ENCODE results near the gene ST3GAL4.

ST3GAL4 gene

DNA sequence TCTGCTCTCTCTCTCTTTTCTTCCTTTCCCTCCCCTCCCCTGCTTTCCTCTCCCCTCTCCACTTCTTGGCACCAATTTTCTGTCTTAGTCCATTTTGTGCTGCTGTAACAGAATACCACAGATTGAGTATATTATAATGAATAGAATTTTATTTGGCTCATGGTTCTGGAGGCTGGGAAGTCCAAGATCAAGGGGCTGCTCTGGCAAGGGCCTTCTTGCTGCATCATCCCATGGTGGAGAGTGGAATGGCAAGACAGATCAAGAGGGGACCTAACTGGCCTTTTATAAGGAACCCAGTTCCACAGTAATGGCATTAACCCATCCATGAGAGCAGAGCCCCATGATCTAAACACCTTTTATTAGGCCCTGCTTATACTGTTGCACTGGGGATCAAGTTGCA is 44.5 kb downstream of the ST3GAL4 start:
- DNase-seq: no peak
- no peaks in the 10 kb centered on the region for H3K4me1 Mint-ChIP-seq
- H3K27ac Mint-ChIP-seq: no peak overlapping the region
- peaks cover 8 to 13% of the 10 kb centered on the region in 2 donors for H3K27me3 Mint-ChIP-seq
- ATAC-seq (replicated peaks): no peak
- H3K36me3 Mint-ChIP-seq: peaks cover 0 to 2% of the 10 kb centered on the region in 2 donors
- H3K4me3 Mint-ChIP-seq: no peak overlapping the region
- H3K9me3 Mint-ChIP-seq: peaks cover 0 to 3% of the 10 kb centered on the region in 2 donors

DNA sequence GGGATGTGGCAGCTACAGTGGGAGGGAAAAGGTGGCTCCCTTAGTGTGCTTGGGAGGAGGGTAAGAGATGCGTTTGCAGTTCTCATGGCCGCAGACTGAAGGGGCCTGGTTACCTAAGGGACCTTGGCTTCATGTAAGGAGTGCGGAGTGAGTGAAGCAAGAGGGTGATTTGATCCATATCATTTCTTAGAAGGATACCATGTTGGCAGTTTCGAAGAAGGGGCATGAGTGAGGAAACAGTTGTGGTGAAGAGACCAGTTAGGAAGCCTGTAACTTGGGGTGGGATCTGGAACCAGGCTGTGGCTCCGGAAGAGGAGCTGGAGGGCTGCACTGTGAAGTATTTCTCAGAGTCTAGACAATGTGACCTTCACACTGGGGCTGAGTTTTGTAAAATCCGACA is 45.0 kb downstream of the ST3GAL4 start:
- ATAC-seq (replicated peaks): no peak
- Mint-ChIP-seq H3K27ac (no peak overlapping the region), H3K27me3 (peaks cover 8 to 13% of the 10 kb centered on the region in 2 donors), H3K9me3 (peaks cover 0 to 3% of the 10 kb centered on the region in 2 donors), H3K4me1 (no peaks in the 10 kb centered on the region), H3K4me3 (no peak overlapping the region), H3K36me3 (peaks cover 0 to 2% of the 10 kb centered on the region in 2 donors)
- DNase-seq: no peak

DNA sequence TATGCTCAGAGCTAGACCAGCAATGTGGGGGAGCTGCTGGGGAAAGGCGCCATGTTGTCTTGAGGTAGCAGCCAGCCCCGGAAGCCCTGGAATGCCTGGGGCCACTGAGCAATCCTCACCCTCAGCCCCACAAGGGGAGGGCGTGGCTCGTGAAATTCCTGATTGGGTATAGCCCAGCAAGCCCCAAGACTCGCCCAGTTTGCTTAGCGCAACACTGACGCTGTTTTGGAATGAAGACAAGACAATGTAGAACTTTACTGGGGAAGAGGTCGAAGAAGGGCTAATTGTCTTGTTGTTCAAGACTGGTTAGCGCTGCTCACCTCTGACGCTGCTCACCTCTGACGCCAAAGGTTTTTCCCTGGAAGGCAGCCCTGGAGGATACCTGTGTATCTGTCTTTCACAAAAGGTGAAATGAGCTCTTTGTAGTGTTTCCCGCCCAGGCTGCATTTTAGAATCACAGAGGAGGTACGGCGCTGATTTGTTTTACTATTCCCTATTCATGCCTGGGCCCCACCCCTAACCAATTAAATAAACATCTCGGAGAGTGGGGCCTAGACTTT is 47.6 kb downstream of the ST3GAL4 start:
- peaks cover 0 to 3% of the 10 kb centered on the region in 2 donors for H3K9me3 Mint-ChIP-seq
- H3K27ac Mint-ChIP-seq: no peak overlapping the region
- H3K4me1 Mint-ChIP-seq: no peaks in the 10 kb centered on the region
- H3K4me3 Mint-ChIP-seq: no peak overlapping the region
- peaks cover 8 to 13% of the 10 kb centered on the region in 2 donors for H3K27me3 Mint-ChIP-seq
- DNase-seq (no peak), ATAC-seq (replicated peaks) (no peak)
- H3K36me3 Mint-ChIP-seq: peaks cover 0 to 2% of the 10 kb centered on the region in 2 donors

DNA sequence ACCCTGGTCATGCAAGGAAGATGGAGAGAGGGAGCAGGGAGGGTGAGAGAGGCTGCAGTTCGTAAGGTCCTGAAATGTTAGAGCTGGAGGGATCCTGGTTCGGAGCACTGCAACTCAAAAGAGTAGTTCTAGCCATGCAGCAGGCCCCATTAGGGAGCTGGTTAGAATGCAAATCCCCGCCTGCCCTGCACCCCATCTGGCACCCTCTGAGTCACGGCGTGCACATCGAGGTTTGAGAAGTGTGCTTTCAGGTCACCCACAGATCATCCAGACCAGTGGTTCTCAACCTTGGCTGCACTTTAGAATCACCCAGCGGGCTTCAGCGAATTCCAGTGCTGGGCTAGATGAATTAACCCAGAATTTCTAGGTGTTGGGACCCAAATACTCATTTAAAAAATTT is 48.2 kb downstream of the ST3GAL4 start:
- no peak overlapping the region for H3K27ac Mint-ChIP-seq
- H3K9me3 Mint-ChIP-seq: peaks cover 0 to 3% of the 10 kb centered on the region in 2 donors
- no peak overlapping the region for H3K4me3 Mint-ChIP-seq
- peaks cover 8 to 13% of the 10 kb centered on the region in 2 donors for H3K27me3 Mint-ChIP-seq
- H3K36me3 Mint-ChIP-seq: peaks cover 0 to 2% of the 10 kb centered on the region in 2 donors
- no peaks in the 10 kb centered on the region for H3K4me1 Mint-ChIP-seq
- DNase-seq: no peak
- peak; percentile 64 to 70 for ATAC-seq (replicated peaks)

DNA sequence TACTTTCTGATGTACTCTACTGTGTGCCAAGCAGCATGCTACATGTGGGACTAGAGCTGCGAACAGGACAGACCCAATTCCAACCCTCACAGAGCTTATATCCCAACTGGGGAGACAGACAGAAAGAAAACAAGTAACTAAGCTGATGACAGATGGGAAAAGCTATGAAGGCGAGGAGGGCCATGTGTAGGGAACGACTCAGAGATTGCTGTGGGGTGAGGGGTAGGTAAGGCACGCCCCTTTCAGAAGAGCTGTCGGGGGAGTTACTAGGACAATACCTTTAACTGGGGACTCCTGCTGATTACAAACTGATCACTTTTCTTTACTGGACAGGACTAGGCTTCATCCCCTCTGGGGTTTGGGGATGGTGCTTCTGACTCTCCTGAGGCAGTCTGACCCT is 48.9 kb downstream of the ST3GAL4 start:
- no peak overlapping the region for H3K27ac Mint-ChIP-seq
- no peaks in the 10 kb centered on the region for H3K4me1 Mint-ChIP-seq
- peaks cover 0 to 7% of the 10 kb centered on the region in 2 donors for H3K36me3 Mint-ChIP-seq
- H3K9me3 Mint-ChIP-seq: peaks cover 0 to 3% of the 10 kb centered on the region in 2 donors
- H3K4me3 Mint-ChIP-seq: no peak overlapping the region
- H3K27me3 Mint-ChIP-seq: peaks cover 8 to 13% of the 10 kb centered on the region in 2 donors
- DNase-seq: no peak
- no peak for ATAC-seq (replicated peaks)

DNA sequence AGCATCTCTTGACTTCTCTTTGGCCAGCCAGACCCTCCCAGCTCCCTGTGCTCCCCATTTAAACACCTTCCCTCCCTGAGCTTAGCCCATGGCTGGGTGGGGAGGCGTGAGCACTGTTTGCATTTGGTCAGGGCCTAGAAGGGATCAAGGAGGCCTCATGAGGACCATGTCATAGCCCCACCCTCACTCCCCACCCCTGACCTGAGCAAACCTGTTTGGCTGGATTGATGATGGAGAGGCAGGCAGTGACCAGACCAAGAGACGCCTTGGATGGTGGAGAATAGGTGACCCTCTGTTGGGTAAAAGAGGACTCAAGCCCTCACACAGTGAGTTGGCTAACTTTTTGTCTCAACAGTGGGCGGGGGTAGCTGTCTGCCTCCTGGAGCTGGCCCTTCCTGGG is 49.9 kb downstream of the ST3GAL4 start:
- Mint-ChIP-seq H3K4me1 (no peaks in the 10 kb centered on the region), H3K27me3 (peaks cover 8 to 12% of the 10 kb centered on the region in 2 donors), H3K36me3 (peaks cover 0 to 8% of the 10 kb centered on the region in 2 donors), H3K4me3 (no peak overlapping the region), H3K9me3 (peaks cover 0 to 3% of the 10 kb centered on the region in 2 donors), H3K27ac (no peak overlapping the region)
- DNase-seq: no peak
- ATAC-seq (replicated peaks): no peak

DNA sequence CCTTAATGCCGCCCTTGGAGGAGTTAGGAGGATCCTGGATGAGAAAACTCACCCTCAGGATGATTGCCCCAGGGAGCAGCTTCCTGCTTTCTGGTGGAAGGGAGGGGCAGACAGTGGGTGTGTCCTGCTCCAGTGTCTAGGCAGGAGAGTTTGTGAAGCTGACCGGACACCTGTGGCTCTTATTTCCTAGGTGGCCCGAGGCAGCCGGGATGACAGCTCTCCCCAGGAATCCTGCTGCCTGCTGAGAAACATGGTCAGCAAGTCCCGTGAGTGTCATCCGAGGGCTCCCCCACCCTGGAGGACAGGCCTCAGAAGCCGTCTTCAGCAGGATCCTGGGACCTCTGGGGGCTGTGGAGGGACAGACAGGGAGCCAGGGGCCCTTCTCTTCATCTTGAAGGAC is 50.4 kb downstream of the ST3GAL4 start:
- Mint-ChIP-seq H3K4me3 (no peak overlapping the region), H3K36me3 (peaks cover 0 to 11% of the 10 kb centered on the region in 2 donors), H3K27me3 (peaks cover 6 to 8% of the 10 kb centered on the region in 2 donors), H3K4me1 (no peaks in the 10 kb centered on the region), H3K9me3 (no peaks in the 10 kb centered on the region), H3K27ac (no peak overlapping the region)
- DNase-seq (no peak), ATAC-seq (replicated peaks) (no peak)

DNA sequence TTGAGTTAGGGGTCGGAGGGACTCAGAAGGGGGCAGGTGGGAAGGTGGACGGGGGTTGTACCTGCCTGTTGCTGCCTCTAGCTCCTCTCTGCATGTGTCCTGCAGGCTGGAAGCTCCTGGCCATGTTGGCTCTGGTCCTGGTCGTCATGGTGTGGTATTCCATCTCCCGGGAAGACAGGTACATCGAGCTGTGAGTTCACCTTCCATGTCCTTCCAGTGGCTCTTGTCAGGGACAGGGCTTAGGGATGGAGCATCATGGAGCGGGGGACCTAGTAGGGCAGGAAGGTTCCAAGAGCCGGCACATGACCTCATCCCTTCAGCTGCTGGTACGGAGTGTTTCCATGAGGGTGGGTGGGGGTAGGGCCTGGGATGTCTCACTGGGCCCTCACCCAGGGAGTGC is 50.9 kb downstream of the ST3GAL4 start:
- ATAC-seq (replicated peaks) (no peak), DNase-seq (no peak)
- Mint-ChIP-seq H3K9me3 (no peaks in the 10 kb centered on the region), H3K36me3 (peaks cover 0 to 11% of the 10 kb centered on the region in 2 donors), H3K4me1 (no peaks in the 10 kb centered on the region), H3K27ac (no peak overlapping the region), H3K4me3 (no peak overlapping the region), H3K27me3 (peaks cover 6 to 7% of the 10 kb centered on the region in 2 donors)

DNA sequence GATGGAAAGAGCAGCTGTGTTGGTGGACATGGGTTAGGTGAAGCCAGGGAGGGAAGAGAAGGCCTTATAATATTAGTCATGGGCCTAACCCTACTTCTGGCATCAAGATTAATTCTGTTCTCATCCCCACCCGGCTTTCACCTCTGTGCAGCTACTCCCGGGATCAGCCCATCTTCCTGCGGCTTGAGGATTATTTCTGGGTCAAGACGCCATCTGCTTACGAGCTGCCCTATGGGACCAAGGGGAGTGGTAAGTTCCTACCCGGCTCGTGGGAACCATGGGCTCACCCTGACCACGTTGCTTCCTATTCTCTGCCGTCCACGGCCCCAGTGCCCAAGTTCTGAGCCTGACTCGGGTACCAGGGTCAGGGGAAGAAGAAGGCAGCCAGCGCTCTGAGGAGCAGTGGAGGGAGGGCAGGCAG is 51.6 kb downstream of the ST3GAL4 start:
- no peaks in the 10 kb centered on the region for H3K4me1 Mint-ChIP-seq
- H3K27me3 Mint-ChIP-seq: no peaks in the 10 kb centered on the region
- no peak for DNase-seq
- H3K4me3 Mint-ChIP-seq: no peak overlapping the region
- ATAC-seq (replicated peaks): no peak
- H3K9me3 Mint-ChIP-seq: no peaks in the 10 kb centered on the region
- H3K27ac Mint-ChIP-seq: no peak overlapping the region
- peaks cover 2 to 13% of the 10 kb centered on the region in 2 donors for H3K36me3 Mint-ChIP-seq

DNA sequence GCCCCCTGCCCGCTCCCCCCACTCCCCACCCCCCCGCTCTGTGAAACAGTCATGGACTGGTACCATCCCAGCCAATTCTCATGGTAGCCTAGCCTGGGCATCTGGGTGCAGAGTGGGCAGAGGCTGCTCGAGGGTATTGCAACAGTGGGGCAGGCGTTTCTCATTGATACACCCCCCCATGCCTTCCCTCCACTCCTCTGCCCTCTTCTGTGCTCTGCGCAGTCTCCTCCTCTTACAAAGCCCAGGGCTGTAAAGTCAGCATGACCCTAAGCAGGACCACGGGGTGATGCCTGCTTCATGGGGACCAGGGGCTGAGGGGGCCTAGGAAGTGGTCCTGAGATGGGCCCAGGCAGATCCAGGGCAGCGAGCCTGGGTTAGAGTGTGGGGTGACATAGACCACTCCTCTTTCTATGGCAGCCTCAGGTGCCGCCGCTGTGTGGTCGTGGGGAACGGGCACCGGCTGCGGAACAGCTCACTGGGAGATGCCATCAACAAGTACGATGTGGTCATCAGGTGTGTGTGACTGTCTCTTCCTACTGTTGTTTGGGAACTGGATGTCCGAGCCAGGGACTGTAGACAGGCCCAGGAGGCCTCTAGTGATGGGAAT is 52.3 kb downstream of the ST3GAL4 start:
- H3K4me3 Mint-ChIP-seq: no peak overlapping the region
- peaks cover 3 to 14% of the 10 kb centered on the region in 2 donors for H3K36me3 Mint-ChIP-seq
- H3K9me3 Mint-ChIP-seq: no peaks in the 10 kb centered on the region
- H3K27ac Mint-ChIP-seq: no peak overlapping the region
- DNase-seq: no peak
- ATAC-seq (replicated peaks): no peak
- H3K27me3 Mint-ChIP-seq: no peaks in the 10 kb centered on the region
- no peaks in the 10 kb centered on the region for H3K4me1 Mint-ChIP-seq

DNA sequence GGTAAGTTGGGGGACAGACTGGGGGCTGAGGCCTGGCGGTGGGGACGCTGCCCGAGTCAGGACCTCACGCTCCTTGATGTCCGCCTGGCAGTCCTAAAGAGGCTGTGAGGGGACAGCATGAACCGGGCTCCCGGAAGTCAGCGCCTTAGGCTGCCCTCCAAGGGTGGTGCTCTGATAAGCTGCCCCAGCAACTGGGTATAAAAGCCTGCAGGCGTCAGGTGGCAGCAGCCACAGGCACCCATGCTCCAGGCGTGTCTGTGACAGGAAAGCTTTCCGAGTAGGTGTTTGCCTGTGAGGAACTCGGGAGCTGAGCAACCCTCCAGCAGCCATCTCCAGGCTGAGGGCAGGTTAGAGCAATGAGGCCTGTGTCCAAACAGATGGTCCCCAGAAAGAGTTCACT is 53.0 kb downstream of the ST3GAL4 start:
- Mint-ChIP-seq H3K36me3 (peaks cover 3 to 14% of the 10 kb centered on the region in 2 donors), H3K27me3 (no peaks in the 10 kb centered on the region), H3K4me1 (no peaks in the 10 kb centered on the region), H3K9me3 (no peaks in the 10 kb centered on the region), H3K27ac (no peak overlapping the region), H3K4me3 (no peak overlapping the region)
- DNase-seq: no peak
- no peak for ATAC-seq (replicated peaks)

DNA sequence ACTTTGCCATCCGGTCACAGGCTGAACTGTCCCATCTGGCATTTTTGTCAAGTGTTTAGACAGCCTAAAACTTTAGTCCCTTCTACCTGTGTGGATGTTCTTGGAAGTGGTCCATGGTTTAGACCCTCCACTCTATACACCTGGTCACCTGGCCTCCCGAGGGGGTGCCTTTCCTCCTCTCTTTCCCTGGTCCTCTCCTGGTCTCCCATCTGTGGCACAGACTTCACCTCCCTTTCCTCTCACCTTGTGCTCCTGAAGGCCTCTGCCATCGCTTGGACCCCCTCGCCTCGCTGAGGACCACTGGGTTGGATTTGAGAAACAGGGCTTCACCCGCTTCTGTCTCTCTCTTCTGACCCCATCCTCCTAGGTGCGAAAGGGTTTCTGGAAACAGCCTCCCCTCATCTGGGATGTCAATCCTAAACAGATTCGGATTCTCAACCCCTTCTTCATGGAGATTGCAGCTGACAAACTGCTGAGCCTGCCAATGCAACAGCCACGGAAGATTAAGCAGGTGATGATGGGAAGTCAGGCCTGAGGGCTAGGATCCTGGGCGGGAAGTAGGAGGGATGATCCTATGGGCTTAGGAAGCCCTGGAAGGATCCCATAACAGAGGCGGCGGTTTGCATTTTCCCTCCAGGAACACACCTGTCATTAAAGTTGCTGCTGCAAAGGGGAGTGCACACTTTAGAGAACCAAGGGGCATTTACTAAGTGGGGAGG is 53.6 kb downstream of the ST3GAL4 start:
- no peak for DNase-seq
- Mint-ChIP-seq H3K27ac (no peak overlapping the region), H3K36me3 (peaks cover 3 to 20% of the 10 kb centered on the region in 2 donors), H3K9me3 (no peaks in the 10 kb centered on the region), H3K27me3 (no peaks in the 10 kb centered on the region), H3K4me3 (no peak overlapping the region), H3K4me1 (no peaks in the 10 kb centered on the region)
- no peak for ATAC-seq (replicated peaks)

DNA sequence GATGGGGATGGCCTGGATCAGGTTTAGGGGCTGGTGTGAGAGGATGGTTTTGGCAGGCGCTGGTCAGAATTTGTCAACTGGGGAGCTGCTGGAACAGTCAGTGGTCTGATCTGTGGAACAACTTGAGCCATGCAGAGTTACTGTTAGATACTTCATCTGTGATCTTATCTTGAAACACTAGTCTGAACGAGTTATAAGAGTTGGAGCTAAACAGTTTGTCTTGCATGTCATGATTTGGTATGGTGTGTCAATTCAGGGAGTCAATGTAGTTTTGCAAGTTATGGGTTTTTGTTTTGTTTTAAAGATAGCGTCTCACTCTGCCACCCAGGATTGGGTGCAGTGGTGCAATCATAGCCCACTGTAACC is 54.1 kb downstream of the ST3GAL4 start:
- H3K27ac Mint-ChIP-seq: no peak overlapping the region
- ATAC-seq (replicated peaks): no peak

DNA sequence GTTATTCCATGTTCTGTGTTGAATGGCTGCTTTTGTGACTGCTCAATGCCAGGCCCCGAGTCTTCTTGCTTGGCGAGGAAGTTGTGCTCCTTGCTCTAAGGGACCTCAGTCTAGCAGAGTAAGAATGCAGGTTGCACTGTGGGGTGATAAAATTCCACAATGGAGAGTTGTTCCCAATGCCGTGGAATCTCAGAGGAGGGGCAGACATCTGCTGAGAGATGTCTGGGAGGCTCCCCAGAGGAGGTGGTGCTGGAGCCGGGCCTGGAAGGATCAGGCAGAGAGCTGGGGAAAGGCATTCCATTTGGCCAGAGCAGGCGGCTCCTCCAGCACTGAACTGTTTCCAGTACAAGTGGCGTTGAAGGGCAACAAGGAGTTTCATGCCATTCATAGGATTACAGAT is 55.2 kb downstream of the ST3GAL4 start:
- Mint-ChIP-seq H3K36me3 (peaks cover 8 to 23% of the 10 kb centered on the region in 2 donors), H3K9me3 (no peaks in the 10 kb centered on the region), H3K27ac (no peak overlapping the region), H3K4me1 (no peaks in the 10 kb centered on the region), H3K4me3 (no peak overlapping the region), H3K27me3 (peaks cover under 1 to 9% of the 10 kb centered on the region in 2 donors)
- DNase-seq (no peak), ATAC-seq (replicated peaks) (no peak)

More for the DNA sequence above, 54.1 kb downstream of the ST3GAL4 start:
- no peak for DNase-seq
- no peaks in the 10 kb centered on the region for H3K9me3 Mint-ChIP-seq
- H3K4me1 Mint-ChIP-seq: no peaks in the 10 kb centered on the region
- H3K27me3 Mint-ChIP-seq: peaks cover 0 to 1% of the 10 kb centered on the region in 2 donors
- no peak overlapping the region for H3K4me3 Mint-ChIP-seq
- H3K36me3 Mint-ChIP-seq: peaks cover 5 to 23% of the 10 kb centered on the region in 2 donors

DNA sequence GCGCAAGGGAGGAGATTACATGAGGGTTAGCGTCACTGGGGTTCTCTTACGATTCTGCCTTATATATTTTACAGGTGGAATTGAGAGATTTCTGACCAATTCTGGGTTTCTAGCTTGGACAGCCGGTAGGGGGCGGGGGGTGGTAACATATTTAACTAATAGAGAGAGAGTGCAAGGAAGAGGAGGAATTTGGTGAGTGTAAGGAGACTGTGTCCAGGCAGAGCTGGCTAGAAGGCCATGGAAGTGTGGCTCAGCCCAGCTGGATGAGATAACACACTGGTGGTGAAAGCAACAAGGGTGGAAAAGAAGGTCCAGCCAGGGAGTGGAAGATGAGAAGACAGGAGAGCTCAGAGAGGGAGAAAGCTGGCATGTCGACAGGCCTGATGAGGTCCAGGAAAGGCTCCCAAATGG is 56.5 kb downstream of the ST3GAL4 start:
- Mint-ChIP-seq H3K27ac (peak overlapping the region; percentile 44), H3K4me3 (no peak overlapping the region), H3K36me3 (peaks cover 8 to 23% of the 10 kb centered on the region in 2 donors), H3K27me3 (peaks cover 8 to 9% of the 10 kb centered on the region in 2 donors), H3K9me3 (no peaks in the 10 kb centered on the region), H3K4me1 (peaks cover 5 to 9% of the 10 kb centered on the region in 2 donors)
- ATAC-seq (replicated peaks) (no peak), DNase-seq (no peak)

All from stimulated activated naive B cell treated with anti-CD40 and anti-IgM and Interleukin-4, amounts not matched to agents 10 μg/mL and 1 μg/mL and 100 μg/mL, for 72 hours (primary cell).